Endothelial cell (in vitro differentiated cells): ENCODE data around the gene CRMP1. TPM values are rescaled to one million over a fixed set of nuclear protein-coding genes. Genes with fewer than 3 reads are reported as not detected.

Experiments
- DNase-seq: peaks from one replicate; pipeline ENCODE4 v3.0.0; 2021; ENCODE audit warnings: low spot score
- H3K27ac Mint-ChIP-seq: one replicate; pipeline ENCODE4 v1.8.0; 2021; ENCODE audit warnings: mixed read lengths, inconsistent platforms; ENCODE audit not compliant: unreplicated experiment
- H3K27me3 Mint-ChIP-seq: one replicate; pipeline ENCODE4 v1.8.0; 2021; ENCODE audit warnings: mild to moderate bottlenecking, moderate library complexity, mixed read lengths, inconsistent platforms; ENCODE audit not compliant: unreplicated experiment
- H3K36me3 Mint-ChIP-seq: one replicate; pipeline ENCODE4 v1.8.0; 2021; ENCODE audit warnings: mild to moderate bottlenecking, low read depth, mixed read lengths, inconsistent platforms; ENCODE audit not compliant: unreplicated experiment
- H3K4me1 Mint-ChIP-seq: one replicate; pipeline ENCODE4 v1.8.0; 2021; ENCODE audit warnings: mild to moderate bottlenecking, mixed read lengths, inconsistent platforms; ENCODE audit not compliant: unreplicated experiment
- H3K4me3 Mint-ChIP-seq: one replicate; pipeline ENCODE4 v1.8.0; 2021; ENCODE audit warnings: mild to moderate bottlenecking, mixed read lengths, inconsistent platforms; ENCODE audit not compliant: unreplicated experiment
- H3K9me3 Mint-ChIP-seq: one replicate; pipeline ENCODE4 v1.8.0; 2021; ENCODE audit warnings: mixed read lengths, inconsistent platforms; ENCODE audit not compliant: unreplicated experiment
- total RNA-seq: library from RNA; stranded (reverse); fragmentation: NEBNext Ultra II Directional; extraction: Animal tissue kit (Norgen Biotek cat#: 25700); gene quantifications from one replicate; pipeline ENCODE4 v1.2.1, GENCODE V29; 2021; ENCODE audit not compliant: unreplicated experiment
- TF ChIP-seq, protein P1 (sequence below): fragments of 200-600 bp; sonication (generic); IDR thresholded peaks from one replicate; pipeline ENCODE4 v1.5.0; 2021; ENCODE audit warnings: antibody characterized with exemption; ENCODE audit not compliant: unreplicated experiment

CRMP1 gene
- total RNA-seq, 1 donor from 2014 or later: 71.2 TPM

- Mint-ChIP-seq H3K36me3 (peaks cover 3% of the 10 kb centered on the region), H3K9me3 (no peaks in the 10 kb centered on the region), H3K4me1 (peaks cover 12% of the 10 kb centered on the region), H3K27me3 (peaks cover 10% of the 10 kb centered on the region), H3K4me3 (no peak overlapping the region), H3K27ac (no peak overlapping the region)
- no peak for DNase-seq
- TF ChIP-seq, protein P1, sequence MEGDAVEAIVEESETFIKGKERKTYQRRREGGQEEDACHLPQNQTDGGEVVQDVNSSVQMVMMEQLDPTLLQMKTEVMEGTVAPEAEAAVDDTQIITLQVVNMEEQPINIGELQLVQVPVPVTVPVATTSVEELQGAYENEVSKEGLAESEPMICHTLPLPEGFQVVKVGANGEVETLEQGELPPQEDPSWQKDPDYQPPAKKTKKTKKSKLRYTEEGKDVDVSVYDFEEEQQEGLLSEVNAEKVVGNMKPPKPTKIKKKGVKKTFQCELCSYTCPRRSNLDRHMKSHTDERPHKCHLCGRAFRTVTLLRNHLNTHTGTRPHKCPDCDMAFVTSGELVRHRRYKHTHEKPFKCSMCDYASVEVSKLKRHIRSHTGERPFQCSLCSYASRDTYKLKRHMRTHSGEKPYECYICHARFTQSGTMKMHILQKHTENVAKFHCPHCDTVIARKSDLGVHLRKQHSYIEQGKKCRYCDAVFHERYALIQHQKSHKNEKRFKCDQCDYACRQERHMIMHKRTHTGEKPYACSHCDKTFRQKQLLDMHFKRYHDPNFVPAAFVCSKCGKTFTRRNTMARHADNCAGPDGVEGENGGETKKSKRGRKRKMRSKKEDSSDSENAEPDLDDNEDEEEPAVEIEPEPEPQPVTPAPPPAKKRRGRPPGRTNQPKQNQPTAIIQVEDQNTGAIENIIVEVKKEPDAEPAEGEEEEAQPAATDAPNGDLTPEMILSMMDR: no peak
Observed at GRCh38 chr4:5933116-5933515, 40.2 kb upstream of the CRMP1 start.

DNA sequence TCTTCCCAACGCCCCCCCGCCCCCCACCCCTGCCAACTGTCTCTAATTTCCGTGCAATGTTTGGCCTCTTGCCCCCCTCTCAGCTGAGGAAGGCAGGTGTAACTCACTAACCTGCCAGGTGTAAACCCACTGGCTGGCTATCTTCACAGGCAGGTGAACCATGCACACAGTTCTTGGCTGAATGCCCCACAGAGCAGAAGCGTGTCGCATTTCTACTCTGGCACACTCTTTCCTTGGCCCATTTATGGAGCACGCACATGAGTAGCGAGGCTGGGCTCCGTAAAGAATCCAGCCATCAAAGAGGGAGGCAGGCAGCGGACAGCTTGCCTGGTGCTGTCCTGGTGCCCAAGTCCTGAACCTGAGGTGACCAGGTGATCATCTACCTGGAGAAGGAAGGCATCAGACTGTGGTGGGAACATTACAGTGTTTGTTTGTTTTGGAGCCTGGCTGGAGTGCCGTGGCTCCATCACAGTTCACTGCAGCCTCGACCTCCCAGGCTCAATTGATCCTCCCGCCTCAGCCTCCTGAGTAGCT is 39.2 kb upstream of the CRMP1 start:
- no peak overlapping the region for H3K27ac Mint-ChIP-seq
- no peak overlapping the region for H3K4me3 Mint-ChIP-seq
- peaks cover 3% of the 10 kb centered on the region for H3K36me3 Mint-ChIP-seq
- no peaks in the 10 kb centered on the region for H3K9me3 Mint-ChIP-seq
- DNase-seq: no peak
- TF ChIP-seq, protein P1: no peak
- peaks cover 10% of the 10 kb centered on the region for H3K27me3 Mint-ChIP-seq
- peaks cover 12% of the 10 kb centered on the region for H3K4me1 Mint-ChIP-seq

GRCh38 chr4:5931526-5931925 is 38.6 kb upstream of the CRMP1 start:
- H3K4me1 Mint-ChIP-seq: peaks cover 15% of the 10 kb centered on the region
- H3K4me3 Mint-ChIP-seq: no peak overlapping the region
- peaks cover 10% of the 10 kb centered on the region for H3K27me3 Mint-ChIP-seq
- TF ChIP-seq, protein P1: no peak
- no peaks in the 10 kb centered on the region for H3K9me3 Mint-ChIP-seq
- H3K27ac Mint-ChIP-seq: no peak overlapping the region
- peaks cover 3% of the 10 kb centered on the region for H3K36me3 Mint-ChIP-seq
- no peak for DNase-seq

- Mint-ChIP-seq H3K9me3 (no peaks in the 10 kb centered on the region), H3K27me3 (peaks cover 10% of the 10 kb centered on the region), H3K4me1 (peaks cover 15% of the 10 kb centered on the region), H3K27ac (no peak overlapping the region), H3K36me3 (peaks cover 3% of the 10 kb centered on the region), H3K4me3 (no peak overlapping the region)
- DNase-seq: no peak
- TF ChIP-seq, protein P1: no peak
Observed at GRCh38 chr4:5930876-5931275, 38.0 kb upstream of the CRMP1 start.

DNA sequence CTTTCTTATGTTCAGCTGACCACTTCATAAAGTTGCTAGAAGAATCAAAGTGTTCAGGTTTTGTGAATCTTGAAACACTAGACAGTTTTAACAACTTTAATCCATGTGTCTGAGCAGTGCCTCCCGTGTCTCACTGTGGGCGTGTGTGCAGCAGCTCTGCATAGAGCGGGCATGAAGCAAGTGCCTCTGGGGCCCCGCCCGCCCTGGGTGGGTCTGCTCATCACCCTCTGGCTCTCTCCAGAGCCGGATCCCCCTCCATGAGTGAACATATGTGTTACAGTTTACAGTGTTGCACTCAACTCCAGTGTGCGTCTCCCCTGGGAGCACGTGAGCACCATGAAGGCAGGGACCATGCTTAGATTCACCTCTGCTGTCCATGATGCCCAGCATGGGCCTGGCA is 37.6 kb upstream of the CRMP1 start:
- peaks cover 10% of the 10 kb centered on the region for H3K27me3 Mint-ChIP-seq
- TF ChIP-seq, protein P1: no peak
- peaks cover 15% of the 10 kb centered on the region for H3K4me1 Mint-ChIP-seq
- no peak overlapping the region for H3K4me3 Mint-ChIP-seq
- peaks cover 3% of the 10 kb centered on the region for H3K36me3 Mint-ChIP-seq
- no peak overlapping the region for H3K27ac Mint-ChIP-seq
- no peak for DNase-seq
- no peaks in the 10 kb centered on the region for H3K9me3 Mint-ChIP-seq
